ENCODE data around the gene CAPN6. TPM values are rescaled to one million over a fixed set of nuclear protein-coding genes. Genes with fewer than 3 reads are reported as not detected.

The CAPN6 gene
- total and polyA plus RNA-seq, 2 donors (not counting 3 experiments of a cell fraction or from before 2014, with no cell fraction given) = not detected

DNA sequence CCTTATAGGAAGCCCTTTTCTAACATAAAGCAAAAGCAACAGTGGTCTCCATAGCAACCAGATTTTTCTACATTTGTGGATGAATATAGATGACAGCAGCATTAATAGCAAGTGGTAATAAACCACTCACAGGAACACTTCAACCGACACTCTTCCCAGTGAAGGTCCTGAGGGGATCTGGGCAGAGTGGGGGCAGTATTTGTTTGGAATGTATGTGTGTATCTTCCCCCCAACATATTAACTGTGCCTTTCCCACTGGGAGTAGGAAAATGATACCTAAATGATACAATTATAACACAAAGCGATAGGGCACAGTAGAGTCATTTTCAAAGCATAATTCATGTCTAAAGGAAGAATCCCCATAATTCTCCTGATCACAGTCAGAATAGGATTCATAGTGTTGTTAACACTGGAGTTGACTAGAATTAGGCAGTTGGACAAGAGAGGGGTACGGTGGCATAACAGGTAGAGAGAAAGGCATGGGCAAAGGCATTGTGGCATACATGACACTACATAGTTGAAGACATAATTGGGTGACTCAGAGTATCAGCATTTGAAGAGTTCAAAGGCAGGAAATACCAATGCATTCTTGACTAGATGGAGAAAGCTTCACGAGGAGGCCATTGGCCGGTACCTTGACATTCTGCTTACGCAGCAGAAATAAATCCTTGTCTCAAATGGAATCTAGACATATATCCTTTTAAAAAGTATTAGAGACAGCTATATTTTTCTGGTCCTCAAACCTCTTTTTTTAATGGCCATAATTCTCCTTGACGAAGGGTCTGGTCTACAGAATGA is 15.2 kb downstream of the CAPN6 start:
- dilution Hi-C loops (cut with MboI; ENCODE audit: extremely low pct_ligation_motif_present, low sequenced_read_pairs) = no loop called here
- no peaks in the 10 kb centered on the region for H3K36me3 ChIP-seq (ENCODE audit: control insufficient read depth in 2 of 2, extremely low read depth in 1 of 2, insufficient read depth in 2 of 2, low read length in 2 of 2)
- H4K20me1 ChIP-seq (replicated peaks; ENCODE audit: control insufficient read depth, extremely low read depth, insufficient read depth, low read length) = no peaks in the 10 kb centered on the region
- CTCF ChIA-PET = no interaction called here
- intact Hi-C loops (cut with micrococcal nuclease) = no loop called here
- no peak overlapping the region for H3K9ac ChIP-seq (replicated peaks; ENCODE audit: extremely low read depth, insufficient read depth, low read length)
- no TSS peak for BruUV-seq (replicated peaks)
- H3K4me3 ChIP-seq (replicated peaks in 1 of 3; ENCODE audit: insufficient read depth in 1 of 3, low read depth in 1 of 3, low read length in 3 of 3) = no peak overlapping the region
- no peaks in the 10 kb centered on the region for H3K9me3 ChIP-seq (replicated peaks; ENCODE audit: control insufficient read depth, insufficient read depth, low read length)
- no peak overlapping the region for H2AFZ ChIP-seq (ENCODE audit: low read depth, low read length)
- TF ChIP-seq POLR2A (IDR thresholded peaks at IDR 0.05; ENCODE audit: low read depth, low read length) (no peak), GATA2 (IDR thresholded peaks at IDR 0.05; ENCODE audit: insufficient read depth, insufficient read length, low read depth, low read length) (no peak), FOS (IDR thresholded peaks at IDR 0.05; ENCODE audit: borderline replicate concordance, insufficient read depth, low read length) (no peak), EZH2 (IDR thresholded peaks at IDR 0.05; ENCODE audit: borderline replicate concordance, low read depth, low read length, severe bottlenecking) (no peak)
- TF ChIP-seq, protein P1, sequence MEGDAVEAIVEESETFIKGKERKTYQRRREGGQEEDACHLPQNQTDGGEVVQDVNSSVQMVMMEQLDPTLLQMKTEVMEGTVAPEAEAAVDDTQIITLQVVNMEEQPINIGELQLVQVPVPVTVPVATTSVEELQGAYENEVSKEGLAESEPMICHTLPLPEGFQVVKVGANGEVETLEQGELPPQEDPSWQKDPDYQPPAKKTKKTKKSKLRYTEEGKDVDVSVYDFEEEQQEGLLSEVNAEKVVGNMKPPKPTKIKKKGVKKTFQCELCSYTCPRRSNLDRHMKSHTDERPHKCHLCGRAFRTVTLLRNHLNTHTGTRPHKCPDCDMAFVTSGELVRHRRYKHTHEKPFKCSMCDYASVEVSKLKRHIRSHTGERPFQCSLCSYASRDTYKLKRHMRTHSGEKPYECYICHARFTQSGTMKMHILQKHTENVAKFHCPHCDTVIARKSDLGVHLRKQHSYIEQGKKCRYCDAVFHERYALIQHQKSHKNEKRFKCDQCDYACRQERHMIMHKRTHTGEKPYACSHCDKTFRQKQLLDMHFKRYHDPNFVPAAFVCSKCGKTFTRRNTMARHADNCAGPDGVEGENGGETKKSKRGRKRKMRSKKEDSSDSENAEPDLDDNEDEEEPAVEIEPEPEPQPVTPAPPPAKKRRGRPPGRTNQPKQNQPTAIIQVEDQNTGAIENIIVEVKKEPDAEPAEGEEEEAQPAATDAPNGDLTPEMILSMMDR (IDR thresholded peaks at IDR 0.05; ENCODE audit: extremely low read depth in 1 of 2, insufficient read depth in 1 of 2, low read depth in 1 of 2, low read length in 2 of 2) = no peak
- TF ChIP-seq, protein P2, sequence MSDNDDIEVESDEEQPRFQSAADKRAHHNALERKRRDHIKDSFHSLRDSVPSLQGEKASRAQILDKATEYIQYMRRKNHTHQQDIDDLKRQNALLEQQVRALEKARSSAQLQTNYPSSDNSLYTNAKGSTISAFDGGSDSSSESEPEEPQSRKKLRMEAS (IDR thresholded peaks at IDR 0.05; ENCODE audit: insufficient read depth, insufficient read length) = no peak
- no peaks in the 10 kb centered on the region for H3K79me2 ChIP-seq (ENCODE audit: control insufficient read depth, insufficient read depth, low read length)
- H3K27ac ChIP-seq (ENCODE audit: insufficient read depth, low read depth, low read length) = no peak overlapping the region
- POLR2A ChIA-PET = no interaction called here
- DNase-seq (ENCODE audit: low read depth, low spot score) = no peak
- H3K4me1 ChIP-seq (ENCODE audit: control insufficient read depth, extremely low read depth, insufficient read depth, low read length) = no peaks in the 10 kb centered on the region
- H3K27me3 ChIP-seq (ENCODE audit: control insufficient read depth in 2 of 2, insufficient read depth in 2 of 2, low read length in 2 of 2) = no peaks in the 10 kb centered on the region
- H3K4me2 ChIP-seq (ENCODE audit: insufficient read depth, low read length) = no peak overlapping the region
- FAIRE-seq = no peak
- H3K9me1 ChIP-seq (replicated peaks; ENCODE audit: control insufficient read depth, extremely low read depth, insufficient read depth, low read length) = no peaks in the 10 kb centered on the region

Data from endothelial cell of umbilical vein (primary cell).